Stimulated activated naive CD8-positive, alpha-beta T cell treated with anti-CD3 and anti-CD28 coated beads, Interleukin-15, amount 100 ng/mL, for 72 hours (primary cell): Measurements from ENCODE around the gene INPP5A.

Experiments used
- ATAC-seq: fragments of 150-1000 bp; cut with Tn5 transposase; 2 replicates; pipeline ENCODE4 v1.10.0; 2021; ENCODE audit warnings: mild to moderate bottlenecking, moderate library complexity
- DNase-seq, 2 donors: peaks; one replicate each; pipeline ENCODE4 v3.0.0; 2021 to 2022
- H3K27ac Mint-ChIP-seq, 2 donors: one replicate each; pipeline ENCODE4 v1.8.0; 2022; ENCODE audit warnings: mild to moderate bottlenecking in 2 of 2, mixed read lengths in 2 of 2, moderate library complexity in 2 of 2
- H3K27me3 Mint-ChIP-seq: one replicate; pipeline ENCODE4 v1.8.0; 2022; ENCODE audit warnings: mixed read lengths
- H3K4me1 Mint-ChIP-seq: one replicate; pipeline ENCODE4 v1.8.0; 2022; ENCODE audit warnings: mild to moderate bottlenecking, mixed read lengths
- H3K4me3 Mint-ChIP-seq, 2 donors: one replicate each; pipeline ENCODE4 v1.8.0; 2022; ENCODE audit warnings: mild to moderate bottlenecking in 2 of 2, mixed read lengths in 2 of 2, moderate library complexity in 1 of 2
- H3K9me3 Mint-ChIP-seq, 2 donors: one replicate each; pipeline ENCODE4 v1.8.0; 2022; ENCODE audit warnings: mixed read lengths in 2 of 2

The INPP5A gene

GRCh38 chr10:132643709-132644526 lies 106.3 kb downstream of the INPP5A start:
- Mint-ChIP-seq H3K4me3 (no peak overlapping the region), H3K9me3 (no peaks in the 10 kb centered on the region), H3K4me1 (peaks cover 18% of the 10 kb centered on the region), H3K27me3 (no peaks in the 10 kb centered on the region), H3K27ac (peak overlapping the region in 1 of 2 donors; percentile 75)
- ATAC-seq (no peak), DNase-seq (no peak)

- Mint-ChIP-seq H3K27me3 (no peaks in the 10 kb centered on the region), H3K27ac (peak overlapping the region; percentile 28 to 75), H3K4me3 (no peak overlapping the region), H3K4me1 (peaks cover 18% of the 10 kb centered on the region), H3K9me3 (no peaks in the 10 kb centered on the region)
- ATAC-seq (no peak), DNase-seq (no peak)
These were observed 107.1 kb downstream of the INPP5A start for GRCh38 chr10:132644527-132645246.

- no peaks in the 10 kb centered on the region for H3K9me3 Mint-ChIP-seq
- ATAC-seq (no peak), DNase-seq (no peak)
- no peak overlapping the region for H3K27ac Mint-ChIP-seq
- H3K4me1 Mint-ChIP-seq, result peaks cover 18% of the 10 kb centered on the region
- H3K4me3 Mint-ChIP-seq, result no peak overlapping the region
- no peaks in the 10 kb centered on the region for H3K27me3 Mint-ChIP-seq
These were observed 107.6 kb downstream of the INPP5A start for GRCh38 chr10:132645247-132645530.

- Mint-ChIP-seq H3K27me3 (no peaks in the 10 kb centered on the region), H3K4me3 (no peak overlapping the region), H3K9me3 (no peaks in the 10 kb centered on the region), H3K4me1 (peaks cover 11% of the 10 kb centered on the region), H3K27ac (no peak overlapping the region)
- ATAC-seq (no peak), DNase-seq (no peak)
These were observed 108.2 kb downstream of the INPP5A start for GRCh38 chr10:132645630-132646442.

GRCh38 chr10:132646443-132647097 lies 109.0 kb downstream of the INPP5A start:
- ATAC-seq, result no peak
- no peak overlapping the region for H3K4me3 Mint-ChIP-seq
- no peaks in the 10 kb centered on the region for H3K27me3 Mint-ChIP-seq
- H3K27ac Mint-ChIP-seq, result no peak overlapping the region
- DNase-seq, result no peak
- H3K9me3 Mint-ChIP-seq, result no peaks in the 10 kb centered on the region
- H3K4me1 Mint-ChIP-seq, result peaks cover 9% of the 10 kb centered on the region

GRCh38 chr10:132647424-132647823 lies 109.8 kb downstream of the INPP5A start:
- DNase-seq (no peak), ATAC-seq (no peak)
- H3K27ac Mint-ChIP-seq, result no peak overlapping the region
- no peak overlapping the region for H3K4me3 Mint-ChIP-seq
- no peaks in the 10 kb centered on the region for H3K9me3 Mint-ChIP-seq
- H3K4me1 Mint-ChIP-seq, result peaks cover 5% of the 10 kb centered on the region
- no peaks in the 10 kb centered on the region for H3K27me3 Mint-ChIP-seq

GRCh38 chr10:132648072-132648850 lies 110.7 kb downstream of the INPP5A start:
- H3K27me3 Mint-ChIP-seq, result no peaks in the 10 kb centered on the region
- no peak for DNase-seq
- H3K27ac Mint-ChIP-seq, result no peak overlapping the region
- ATAC-seq, result no peak
- no peak overlapping the region for H3K4me3 Mint-ChIP-seq
- no peaks in the 10 kb centered on the region for H3K9me3 Mint-ChIP-seq
- H3K4me1 Mint-ChIP-seq, result peaks cover 5% of the 10 kb centered on the region

GRCh38 chr10:132648851-132649528 lies 111.4 kb downstream of the INPP5A start:
- Mint-ChIP-seq H3K9me3 (no peaks in the 10 kb centered on the region), H3K27ac (no peak overlapping the region), H3K27me3 (no peaks in the 10 kb centered on the region), H3K4me1 (peaks cover 5% of the 10 kb centered on the region), H3K4me3 (no peak overlapping the region)
- ATAC-seq (no peak), DNase-seq (no peak)

- no peak overlapping the region for H3K4me3 Mint-ChIP-seq
- no peaks in the 10 kb centered on the region for H3K9me3 Mint-ChIP-seq
- no peak for DNase-seq
- no peak for ATAC-seq
- no peak overlapping the region for H3K27ac Mint-ChIP-seq
- H3K27me3 Mint-ChIP-seq, result no peaks in the 10 kb centered on the region
- H3K4me1 Mint-ChIP-seq, result peaks cover 10% of the 10 kb centered on the region
These were observed 112.2 kb downstream of the INPP5A start for GRCh38 chr10:132649651-132650360.

- Mint-ChIP-seq H3K4me3 (no peak overlapping the region), H3K27me3 (no peaks in the 10 kb centered on the region), H3K4me1 (peaks cover 11% of the 10 kb centered on the region), H3K9me3 (no peaks in the 10 kb centered on the region), H3K27ac (peak overlapping the region in 1 of 2 donors; percentile 12)
- no peak for ATAC-seq
- DNase-seq, result no peak
These were observed 113.1 kb downstream of the INPP5A start for GRCh38 chr10:132650611-132651250.

GRCh38 chr10:132651511-132652029 lies 114.0 kb downstream of the INPP5A start:
- peak; percentile 19 for ATAC-seq
- peaks cover 11% of the 10 kb centered on the region for H3K4me1 Mint-ChIP-seq
- H3K27me3 Mint-ChIP-seq, result no peaks in the 10 kb centered on the region
- no peak overlapping the region for H3K4me3 Mint-ChIP-seq
- H3K27ac Mint-ChIP-seq, result peak overlapping the region in 1 of 2 donors; percentile 79
- H3K9me3 Mint-ChIP-seq, result no peaks in the 10 kb centered on the region
- no peak for DNase-seq

- Mint-ChIP-seq H3K27me3 (no peaks in the 10 kb centered on the region), H3K27ac (no peak overlapping the region), H3K4me3 (no peak overlapping the region), H3K4me1 (peaks cover 11% of the 10 kb centered on the region), H3K9me3 (no peaks in the 10 kb centered on the region)
- no peak for DNase-seq
- no peak for ATAC-seq
These were observed 114.9 kb downstream of the INPP5A start for GRCh38 chr10:132652446-132652845.

- no peak overlapping the region for H3K27ac Mint-ChIP-seq
- H3K27me3 Mint-ChIP-seq, result no peaks in the 10 kb centered on the region
- H3K4me3 Mint-ChIP-seq, result no peak overlapping the region
- DNase-seq (no peak), ATAC-seq (no peak)
- peaks cover 11% of the 10 kb centered on the region for H3K4me1 Mint-ChIP-seq
- no peaks in the 10 kb centered on the region for H3K9me3 Mint-ChIP-seq
These were observed 115.5 kb downstream of the INPP5A start for GRCh38 chr10:132652936-132653590.
